GM12878 (cell line): ENCODE results near the gene CRTC3.

ENCODE experiments used
- EZH2 ChIP-seq: IDR thresholded peaks from 2 replicates; pipeline ENCODE4 v1.6.1; 2012; ENCODE audit warnings: low read depth, mild to moderate bottlenecking, control low read depth, inconsistent platforms, low read length, borderline replicate concordance; ENCODE audit not compliant: control insufficient read depth
- POLR2A ChIP-seq: IDR thresholded peaks from 2 replicates; pipeline ENCODE4 v1.6.1; 2011; ENCODE audit warnings: low read depth, mild to moderate bottlenecking, low read length
- RAD21 ChIP-seq: IDR thresholded peaks from 2 replicates; pipeline ENCODE4 v1.6.1; 2011; ENCODE audit warnings: mild to moderate bottlenecking, low read depth, low read length, moderate library complexity; ENCODE audit not compliant: insufficient read depth
- SIN3A ChIP-seq: IDR thresholded peaks from 2 replicates; pipeline ENCODE4 v1.6.1; 2012; ENCODE audit warnings: low read depth, low read length, improper control_type of control experiment
- STAT3 ChIP-seq: IDR thresholded peaks from 2 replicates; pipeline ENCODE4 v1.6.1; 2011; ENCODE audit warnings: low read depth, low read length, improper control_type of control experiment
- TARDBP ChIP-seq: IDR thresholded peaks from 2 replicates; pipeline ENCODE4 v1.6.1; 2016; ENCODE audit warnings: borderline replicate concordance
- ZNF274 ChIP-seq: IDR thresholded peaks from one replicate; pipeline ENCODE4 v1.8.0; 2011; ENCODE audit not compliant: insufficient read length, insufficient read depth
- TF ChIP-seq, protein P1 (sequence below), 3 experiments: IDR thresholded peaks in 2 of 3; conservative IDR thresholded peaks in 1 of 3; 2 replicates each; pipeline ENCODE4 v1.5.1; 2011; ENCODE audit warnings: low read depth in 3 of 3, low read length in 3 of 3, mild to moderate bottlenecking in 3 of 3, control low read depth in 2 of 3, moderate library complexity in 2 of 3, inconsistent platforms in 1 of 3, mixed read lengths in 1 of 3; ENCODE audit not compliant: control insufficient read depth in 2 of 3, insufficient read depth in 1 of 3; ENCODE audit errors: extremely low read depth in 1 of 3
- TF ChIP-seq, protein P2 (sequence below): fragments of 150-350 bp; IDR thresholded peaks from 2 replicates; pipeline ENCODE4 v1.6.1; 2016; ENCODE audit warnings: low read depth, low read length

DNA sequence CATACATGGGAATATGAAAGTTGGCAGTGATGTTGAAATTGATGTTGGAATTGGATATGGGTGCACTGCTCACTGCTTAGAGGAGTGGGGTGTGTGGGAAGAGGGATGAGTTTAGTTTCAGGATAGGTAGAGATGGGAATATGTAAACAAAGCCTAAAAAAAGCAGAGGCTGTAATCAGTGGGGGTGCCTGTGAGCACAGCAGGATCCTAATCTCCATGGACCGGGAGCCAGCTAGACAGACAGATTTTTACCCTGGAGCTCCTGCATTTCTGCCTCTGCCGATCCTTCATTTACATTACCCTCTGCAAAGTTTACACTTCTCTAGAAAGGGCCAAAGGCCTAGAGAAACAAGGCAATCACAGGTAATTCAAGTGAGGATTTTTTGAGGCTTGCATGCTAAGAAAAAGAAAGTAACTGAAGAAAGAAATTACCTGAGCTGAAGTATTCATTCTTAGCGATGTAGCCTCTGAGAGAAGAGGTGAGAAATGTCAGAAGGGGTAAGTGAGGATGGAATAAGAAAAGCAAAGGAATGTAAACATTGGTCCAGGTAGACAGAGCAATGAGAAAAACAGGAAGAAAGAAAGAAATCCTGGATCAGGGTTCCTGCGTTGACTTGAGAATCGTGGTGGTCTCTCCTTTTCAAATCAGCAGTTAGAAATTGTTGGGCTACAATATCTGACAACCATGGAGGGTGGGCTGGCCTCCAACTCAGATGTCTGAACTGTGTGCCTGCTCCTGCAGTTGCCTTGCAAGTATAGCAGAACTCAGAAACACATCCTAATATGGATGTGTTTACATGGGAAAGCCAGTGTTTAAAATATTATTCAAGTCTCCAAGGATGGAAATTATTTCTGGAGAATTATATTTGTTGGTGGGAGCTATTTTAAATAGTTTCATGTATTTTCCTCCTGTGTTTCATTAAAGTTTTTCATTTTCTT lies 79.8 kb downstream of the CRTC3 start:
- TF ChIP-seq RAD21 (no peak), STAT3 (no peak), POLR2A (no peak), ZNF274 (no peak), SIN3A (no peak), EZH2 (no peak), TARDBP (no peak)
- TF ChIP-seq, protein P1, sequence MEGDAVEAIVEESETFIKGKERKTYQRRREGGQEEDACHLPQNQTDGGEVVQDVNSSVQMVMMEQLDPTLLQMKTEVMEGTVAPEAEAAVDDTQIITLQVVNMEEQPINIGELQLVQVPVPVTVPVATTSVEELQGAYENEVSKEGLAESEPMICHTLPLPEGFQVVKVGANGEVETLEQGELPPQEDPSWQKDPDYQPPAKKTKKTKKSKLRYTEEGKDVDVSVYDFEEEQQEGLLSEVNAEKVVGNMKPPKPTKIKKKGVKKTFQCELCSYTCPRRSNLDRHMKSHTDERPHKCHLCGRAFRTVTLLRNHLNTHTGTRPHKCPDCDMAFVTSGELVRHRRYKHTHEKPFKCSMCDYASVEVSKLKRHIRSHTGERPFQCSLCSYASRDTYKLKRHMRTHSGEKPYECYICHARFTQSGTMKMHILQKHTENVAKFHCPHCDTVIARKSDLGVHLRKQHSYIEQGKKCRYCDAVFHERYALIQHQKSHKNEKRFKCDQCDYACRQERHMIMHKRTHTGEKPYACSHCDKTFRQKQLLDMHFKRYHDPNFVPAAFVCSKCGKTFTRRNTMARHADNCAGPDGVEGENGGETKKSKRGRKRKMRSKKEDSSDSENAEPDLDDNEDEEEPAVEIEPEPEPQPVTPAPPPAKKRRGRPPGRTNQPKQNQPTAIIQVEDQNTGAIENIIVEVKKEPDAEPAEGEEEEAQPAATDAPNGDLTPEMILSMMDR (IDR thresholded peaks at IDR 0.05 in 2 of 3, conservative IDR thresholded peaks at IDR 0.05 in 1 of 3; ENCODE audit: control insufficient read depth in 2 of 3, extremely low read depth in 1 of 3, insufficient read depth in 1 of 3, low read depth in 3 of 3, low read length in 3 of 3): no peak
- TF ChIP-seq, protein P2, sequence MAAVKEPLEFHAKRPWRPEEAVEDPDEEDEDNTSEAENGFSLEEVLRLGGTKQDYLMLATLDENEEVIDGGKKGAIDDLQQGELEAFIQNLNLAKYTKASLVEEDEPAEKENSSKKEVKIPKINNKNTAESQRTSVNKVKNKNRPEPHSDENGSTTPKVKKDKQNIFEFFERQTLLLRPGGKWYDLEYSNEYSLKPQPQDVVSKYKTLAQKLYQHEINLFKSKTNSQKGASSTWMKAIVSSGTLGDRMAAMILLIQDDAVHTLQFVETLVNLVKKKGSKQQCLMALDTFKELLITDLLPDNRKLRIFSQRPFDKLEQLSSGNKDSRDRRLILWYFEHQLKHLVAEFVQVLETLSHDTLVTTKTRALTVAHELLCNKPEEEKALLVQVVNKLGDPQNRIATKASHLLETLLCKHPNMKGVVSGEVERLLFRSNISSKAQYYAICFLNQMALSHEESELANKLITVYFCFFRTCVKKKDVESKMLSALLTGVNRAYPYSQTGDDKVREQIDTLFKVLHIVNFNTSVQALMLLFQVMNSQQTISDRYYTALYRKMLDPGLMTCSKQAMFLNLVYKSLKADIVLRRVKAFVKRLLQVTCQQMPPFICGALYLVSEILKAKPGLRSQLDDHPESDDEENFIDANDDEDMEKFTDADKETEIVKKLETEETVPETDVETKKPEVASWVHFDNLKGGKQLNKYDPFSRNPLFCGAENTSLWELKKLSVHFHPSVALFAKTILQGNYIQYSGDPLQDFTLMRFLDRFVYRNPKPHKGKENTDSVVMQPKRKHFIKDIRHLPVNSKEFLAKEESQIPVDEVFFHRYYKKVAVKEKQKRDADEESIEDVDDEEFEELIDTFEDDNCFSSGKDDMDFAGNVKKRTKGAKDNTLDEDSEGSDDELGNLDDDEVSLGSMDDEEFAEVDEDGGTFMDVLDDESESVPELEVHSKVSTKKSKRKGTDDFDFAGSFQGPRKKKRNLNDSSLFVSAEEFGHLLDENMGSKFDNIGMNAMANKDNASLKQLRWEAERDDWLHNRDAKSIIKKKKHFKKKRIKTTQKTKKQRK: no peak
